Central memory CD8-positive, alpha-beta T cell (primary cell): ENCODE measurements around the gene RBM20.
A peak's percentile ranks its signal among the peaks of the same experiment; 100 is the strongest.

ENCODE experiments used
- ATAC-seq: fragments of 150-1000 bp; cut with Tn5 transposase; replicated peaks from 2 replicates; pipeline ENCODE4 v1.10.0; 2022; ENCODE audit warnings: mild to moderate bottlenecking, moderate FRiP score, moderate number of reproducible peaks; ENCODE audit not compliant: poor library complexity, severe bottlenecking; ENCODE audit errors: extremely low read depth
- DNase-seq, 2 donors: peaks; one replicate each; pipeline ENCODE4 v3.0.0; 2021; ENCODE audit warnings: low spot score in 2 of 2
- H3K27ac Mint-ChIP-seq: one replicate; pipeline ENCODE4 v1.8.0; 2022; ENCODE audit warnings: low read depth, mild to moderate bottlenecking, moderate library complexity, mixed read lengths
- H3K27me3 Mint-ChIP-seq: one replicate; pipeline ENCODE4 v1.8.0; 2022; ENCODE audit warnings: mixed read lengths
- H3K36me3 Mint-ChIP-seq: one replicate; pipeline ENCODE4 v1.8.0; 2022; ENCODE audit warnings: mild to moderate bottlenecking, moderate library complexity, mixed read lengths; ENCODE audit not compliant: insufficient read depth
- H3K4me1 Mint-ChIP-seq: one replicate; pipeline ENCODE4 v1.8.0; 2022; ENCODE audit warnings: mixed read lengths
- H3K4me3 Mint-ChIP-seq: one replicate; pipeline ENCODE4 v1.8.0; 2022; ENCODE audit warnings: mild to moderate bottlenecking, moderate library complexity, mixed read lengths
- H3K9me3 Mint-ChIP-seq: one replicate; pipeline ENCODE4 v1.8.0; 2022; ENCODE audit warnings: mixed read lengths

Gene RBM20

DNA sequence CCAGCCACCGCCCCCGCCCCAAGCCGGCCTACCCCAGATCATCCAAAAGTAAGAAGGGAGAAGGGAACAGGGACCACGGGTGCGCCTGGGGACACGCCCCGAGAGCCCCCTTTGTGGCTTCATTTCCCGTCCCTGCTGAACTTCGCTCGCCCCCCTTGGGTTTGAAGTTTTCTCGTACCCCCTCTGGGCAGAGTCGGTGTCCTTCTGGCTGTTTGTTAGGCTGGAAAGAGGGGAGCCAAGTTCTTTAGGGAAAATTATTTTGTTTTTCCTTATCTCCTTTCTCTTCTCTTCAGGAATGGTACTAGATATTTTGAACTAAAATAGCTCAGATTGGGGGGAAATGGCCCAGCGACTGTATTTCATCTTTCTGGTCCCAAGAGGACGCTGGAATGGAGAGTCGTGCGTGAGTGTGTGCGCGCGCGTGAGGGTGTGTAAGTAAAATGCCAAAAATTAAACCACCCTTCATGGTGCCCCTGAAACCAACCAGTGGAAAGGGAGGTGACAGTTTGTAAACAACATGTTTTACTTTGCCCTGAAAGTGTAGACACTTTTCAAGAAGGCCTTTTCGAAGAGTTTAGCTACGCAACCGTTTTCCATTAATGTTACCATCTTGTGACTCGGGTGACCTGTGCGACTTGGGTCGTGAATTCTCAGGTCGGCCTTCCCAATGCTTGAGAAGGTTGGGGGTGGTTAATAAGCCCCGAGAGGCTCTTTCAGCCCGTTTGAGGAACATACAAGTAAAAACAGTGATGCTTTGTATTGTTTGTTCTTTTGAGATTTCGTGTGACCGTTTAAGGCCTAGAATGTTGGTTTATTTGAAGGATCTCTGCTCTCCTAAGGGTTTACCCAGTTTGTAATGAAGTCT is 694 bp downstream of the RBM20 start:
- Mint-ChIP-seq H3K27ac (no peak overlapping the region), H3K36me3 (peaks cover 3% of the 10 kb centered on the region), H3K27me3 (peaks cover 77% of the 10 kb centered on the region), H3K4me3 (peak overlapping the region; percentile 68), H3K9me3 (no peaks in the 10 kb centered on the region), H3K4me1 (peaks cover 23% of the 10 kb centered on the region)
- ATAC-seq (no peak), DNase-seq (no peak)

DNA sequence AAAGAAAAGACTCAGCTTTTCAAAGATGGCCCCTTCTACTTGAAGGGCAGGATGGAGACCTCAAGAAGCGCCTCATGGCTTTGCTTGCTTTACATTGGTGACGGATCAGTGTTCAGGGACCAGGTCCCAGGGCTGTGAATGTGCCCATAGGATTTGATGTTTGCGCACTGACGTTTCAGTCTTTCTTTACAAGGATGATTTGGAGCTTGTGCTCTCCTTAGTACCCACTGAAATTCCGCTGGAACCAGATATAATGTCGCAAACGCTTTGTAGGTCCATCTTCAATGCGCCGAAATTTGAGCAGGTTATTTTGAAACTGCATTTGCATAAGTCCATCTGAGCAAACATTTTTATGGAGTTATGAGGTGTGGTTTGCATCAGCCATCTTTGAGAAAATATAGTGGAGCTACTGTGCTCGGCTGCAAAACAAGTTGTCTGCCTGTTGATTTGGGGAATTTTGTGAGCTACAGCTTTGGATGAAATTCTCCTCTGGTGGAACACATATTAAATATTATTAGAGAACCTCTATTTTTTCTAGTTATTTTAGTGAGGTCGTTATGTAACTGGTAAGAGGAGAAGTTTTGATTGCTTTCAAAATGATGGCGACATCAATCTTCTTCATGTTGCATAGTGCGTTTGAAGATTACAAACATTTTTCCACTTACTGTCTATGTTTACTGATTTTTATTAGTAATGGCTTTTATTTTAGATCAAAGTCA is 2.4 kb downstream of the RBM20 start:
- Mint-ChIP-seq H3K27ac (no peak overlapping the region), H3K9me3 (no peaks in the 10 kb centered on the region), H3K4me3 (no peak overlapping the region)

DNA sequence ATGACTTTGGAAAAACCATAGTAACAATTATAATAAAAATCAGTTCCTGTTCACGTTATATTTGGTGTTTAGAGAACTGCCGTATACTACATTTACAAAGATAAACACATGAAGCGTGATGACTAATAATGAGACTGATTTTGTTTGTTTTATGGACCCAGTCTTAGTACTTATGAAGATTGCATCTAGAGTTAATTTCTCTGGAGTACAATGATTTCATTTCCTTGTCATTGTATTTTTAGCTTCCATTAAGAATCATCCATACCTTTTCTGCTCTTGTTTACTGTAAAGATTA is 2.9 kb downstream of the RBM20 start:
- no peak for ATAC-seq
- no peak overlapping the region for H3K27ac Mint-ChIP-seq
- H3K27me3 Mint-ChIP-seq: peaks cover 81% of the 10 kb centered on the region
- H3K4me3 Mint-ChIP-seq: no peak overlapping the region
- peaks cover 12% of the 10 kb centered on the region for H3K4me1 Mint-ChIP-seq
- H3K9me3 Mint-ChIP-seq: no peaks in the 10 kb centered on the region
- no peak for DNase-seq
- H3K36me3 Mint-ChIP-seq: peaks cover 3% of the 10 kb centered on the region

More for the DNA sequence above, 2.4 kb downstream of the RBM20 start:
- Mint-ChIP-seq H3K4me1 (peaks cover 14% of the 10 kb centered on the region), H3K36me3 (peaks cover 3% of the 10 kb centered on the region), H3K27me3 (peaks cover 86% of the 10 kb centered on the region)
- DNase-seq (no peak), ATAC-seq (no peak)

DNA sequence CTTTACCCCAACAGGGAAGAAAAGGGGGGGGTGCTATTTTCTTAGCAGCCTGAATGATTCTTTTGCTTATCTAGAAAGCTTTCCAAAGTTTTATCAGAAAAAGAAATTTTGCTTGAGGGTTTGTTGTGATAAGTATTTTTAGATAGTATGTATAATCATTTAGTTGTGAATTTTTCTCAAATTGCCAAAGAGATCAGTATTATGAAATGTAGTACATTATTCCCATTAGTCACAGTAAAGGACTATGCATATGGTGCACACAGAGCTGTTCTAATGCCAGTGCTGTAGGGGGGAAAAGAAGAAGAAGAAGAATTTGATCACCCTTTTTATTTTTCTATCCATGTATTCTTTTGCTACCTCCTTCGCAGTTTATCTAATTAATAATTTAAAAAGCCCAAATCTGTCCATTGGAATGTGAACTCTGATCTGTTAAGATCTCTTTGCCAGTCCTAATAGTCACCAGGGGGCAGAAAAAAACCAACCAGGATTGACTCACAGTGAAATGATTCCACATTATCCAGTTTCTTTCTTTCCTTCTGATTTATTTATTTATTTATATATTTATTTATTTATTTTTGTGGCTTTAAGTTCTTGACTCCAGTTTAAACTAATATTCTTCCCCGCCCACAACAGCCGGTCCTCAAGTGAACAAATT is 4.7 kb downstream of the RBM20 start:
- no peak for ATAC-seq
- DNase-seq: no peak
- Mint-ChIP-seq H3K27me3 (peaks cover 81% of the 10 kb centered on the region), H3K4me3 (no peak overlapping the region), H3K27ac (no peak overlapping the region), H3K36me3 (no peaks in the 10 kb centered on the region), H3K9me3 (no peaks in the 10 kb centered on the region), H3K4me1 (no peaks in the 10 kb centered on the region)

DNA sequence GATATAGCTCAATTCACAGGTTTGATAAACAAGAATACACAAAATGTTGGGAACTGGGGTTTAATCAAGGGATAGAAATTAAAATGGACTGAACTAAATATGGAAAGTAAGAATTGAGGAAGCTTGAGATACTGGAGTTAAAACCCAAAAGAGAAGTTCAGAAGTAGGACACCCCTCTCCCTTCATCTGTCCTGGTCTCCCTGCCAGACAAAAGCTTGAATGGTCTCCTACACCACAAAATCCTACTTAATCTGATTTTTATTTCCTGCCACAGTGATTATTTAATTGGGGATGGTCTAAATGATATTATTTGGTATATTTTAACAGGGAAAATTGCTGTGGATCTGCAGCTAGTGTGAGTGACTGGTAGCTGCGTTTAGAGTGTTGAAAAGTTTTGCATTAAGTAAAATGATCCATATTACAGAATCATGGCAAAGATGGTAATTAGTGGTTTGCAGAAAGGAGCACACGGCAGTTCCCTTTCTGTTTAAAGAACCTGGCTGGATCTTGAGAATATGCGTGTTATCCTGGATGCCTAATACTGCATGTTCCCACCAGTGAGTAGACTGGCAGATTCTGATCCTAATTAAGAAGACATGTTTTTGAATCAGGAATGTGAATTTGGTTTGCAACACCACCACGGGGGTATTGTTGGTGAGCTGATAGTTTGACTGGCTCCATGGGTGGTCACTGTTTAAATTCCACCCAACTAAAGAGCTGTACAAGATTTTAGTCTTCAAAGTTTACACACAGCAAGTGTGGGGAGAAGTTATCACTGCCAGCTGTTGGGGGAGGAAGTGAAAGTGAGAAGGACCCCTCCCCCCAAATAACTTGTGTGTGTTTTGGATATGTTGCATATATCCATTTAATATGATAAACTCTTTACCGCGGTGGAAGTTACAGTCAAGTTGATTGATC is 5.5 kb downstream of the RBM20 start:
- no peaks in the 10 kb centered on the region for H3K9me3 Mint-ChIP-seq
- H3K27ac Mint-ChIP-seq: no peak overlapping the region
- H3K4me1 Mint-ChIP-seq: no peaks in the 10 kb centered on the region
- ATAC-seq (no peak), DNase-seq (no peak)
- peaks cover 81% of the 10 kb centered on the region for H3K27me3 Mint-ChIP-seq
- H3K36me3 Mint-ChIP-seq: no peaks in the 10 kb centered on the region
- H3K4me3 Mint-ChIP-seq: no peak overlapping the region

DNA sequence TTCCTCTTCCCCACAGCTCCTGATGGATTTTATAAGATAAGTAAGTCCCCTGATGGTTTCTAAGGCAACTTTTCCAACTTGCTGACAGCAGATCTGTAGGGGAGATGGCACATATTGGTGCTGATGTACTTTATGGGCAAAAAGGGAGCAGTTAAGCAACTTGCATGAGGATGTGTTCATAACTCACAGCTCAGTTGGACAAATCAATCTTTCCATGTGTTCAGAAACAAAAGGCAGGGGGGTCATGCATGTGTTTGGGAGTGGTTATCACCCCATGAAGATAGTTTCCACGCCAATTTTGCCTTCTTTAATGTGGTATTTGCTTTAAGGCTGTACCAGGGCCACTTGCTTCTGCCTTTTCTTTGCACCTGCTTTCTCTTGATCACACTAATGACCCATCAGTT is 6.1 kb downstream of the RBM20 start:
- Mint-ChIP-seq H3K36me3 (no peaks in the 10 kb centered on the region), H3K4me1 (no peaks in the 10 kb centered on the region), H3K4me3 (no peak overlapping the region), H3K9me3 (no peaks in the 10 kb centered on the region), H3K27ac (no peak overlapping the region), H3K27me3 (peaks cover 75% of the 10 kb centered on the region)
- no peak for ATAC-seq
- DNase-seq: no peak

DNA sequence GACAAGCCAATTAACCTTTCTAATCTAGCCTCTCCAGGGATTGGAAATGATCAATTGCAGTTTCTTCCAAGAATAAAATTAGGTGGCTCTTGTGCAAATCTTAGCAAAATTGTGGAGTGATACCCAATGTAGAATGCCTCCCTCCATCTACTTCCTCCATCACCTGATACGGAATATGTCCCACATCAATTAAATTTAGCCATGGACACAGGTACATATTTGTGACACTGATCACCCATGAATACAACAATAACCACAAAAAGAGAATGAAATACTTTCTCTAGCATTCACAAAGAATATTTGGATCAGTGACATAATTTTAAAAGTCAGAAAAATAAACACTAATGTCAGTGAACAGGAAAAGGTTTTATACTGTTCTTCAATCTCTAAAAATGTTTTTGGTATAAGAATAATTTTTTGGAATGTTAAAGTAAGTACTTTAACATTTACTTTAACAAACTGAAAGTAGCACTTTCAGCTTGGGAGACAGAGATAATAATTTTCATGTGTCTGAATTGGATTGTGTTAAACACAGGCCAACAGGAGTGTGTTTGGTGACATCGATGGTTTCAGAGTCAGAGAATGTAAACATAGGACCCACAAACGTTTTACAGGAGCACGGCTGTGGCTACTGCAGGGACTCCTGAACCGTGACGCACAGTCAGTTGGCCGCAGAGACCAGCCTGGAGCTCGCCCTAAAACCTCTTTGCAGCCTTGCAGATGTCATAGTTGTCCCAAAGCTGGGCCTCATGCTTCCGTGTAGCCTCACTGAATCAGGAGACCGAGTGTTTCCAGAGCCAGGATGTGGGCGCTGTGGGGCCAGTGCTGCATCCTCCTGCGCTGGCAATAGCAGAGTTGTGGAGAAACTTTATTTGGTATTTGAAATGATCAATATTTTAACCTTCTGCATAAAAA is 7.2 kb downstream of the RBM20 start:
- no peak for DNase-seq
- Mint-ChIP-seq H3K4me1 (no peaks in the 10 kb centered on the region), H3K36me3 (no peaks in the 10 kb centered on the region), H3K27ac (no peak overlapping the region), H3K27me3 (peaks cover 75% of the 10 kb centered on the region), H3K4me3 (no peak overlapping the region), H3K9me3 (no peaks in the 10 kb centered on the region)
- ATAC-seq: peak; percentile 43

DNA sequence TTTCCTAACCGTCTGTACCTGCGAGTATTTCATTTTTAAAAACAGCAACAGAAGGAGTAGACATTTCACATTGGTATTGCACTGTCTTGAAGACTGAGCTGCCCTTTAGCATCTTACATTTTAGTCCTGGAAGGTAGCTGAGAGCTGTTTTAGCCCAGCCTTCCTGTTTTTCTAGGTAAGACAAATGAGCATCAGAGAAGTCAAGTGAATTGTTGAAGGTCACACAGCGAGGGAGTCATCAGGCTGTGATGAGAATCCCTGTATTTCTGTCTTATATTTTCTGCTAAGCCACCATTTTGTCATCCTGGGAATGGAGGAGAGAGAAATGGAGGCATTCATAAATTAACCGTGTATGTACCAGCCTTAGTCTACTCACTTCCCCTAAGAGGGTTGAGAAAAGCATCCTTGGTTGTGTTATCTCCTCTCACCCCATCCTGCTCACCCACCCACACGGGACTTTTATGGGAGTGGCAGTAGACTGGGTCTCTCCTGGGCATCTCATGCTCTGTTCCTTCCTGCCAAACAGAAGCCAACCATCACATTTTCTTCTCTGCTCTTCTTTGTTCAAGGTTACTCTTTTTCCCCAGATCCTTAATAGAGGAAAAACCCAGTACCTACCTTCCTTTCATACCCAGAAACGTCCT is 8.5 kb downstream of the RBM20 start:
- Mint-ChIP-seq H3K27ac (no peak overlapping the region), H3K9me3 (no peaks in the 10 kb centered on the region), H3K27me3 (peaks cover 67% of the 10 kb centered on the region), H3K4me3 (no peak overlapping the region), H3K36me3 (no peaks in the 10 kb centered on the region), H3K4me1 (no peaks in the 10 kb centered on the region)
- no peak for DNase-seq
- no peak for ATAC-seq

DNA sequence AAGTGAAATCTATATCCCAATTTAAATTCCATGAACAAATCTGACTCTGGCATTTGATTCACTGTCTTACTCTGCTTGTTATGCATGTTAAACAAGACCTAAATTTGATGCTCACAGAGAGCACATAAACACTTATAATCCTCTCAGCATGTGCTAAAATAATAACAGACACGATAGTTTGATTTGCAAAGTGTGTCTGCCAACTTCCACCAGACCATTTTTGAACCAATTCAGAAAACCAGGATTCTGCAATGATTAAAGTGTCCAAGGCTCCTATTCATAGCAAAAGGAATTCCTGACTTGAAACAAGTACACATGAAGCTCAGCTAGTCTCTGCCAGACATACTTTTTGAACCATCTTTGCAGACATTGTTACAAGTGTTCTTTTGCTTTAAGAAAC is 11.2 kb downstream of the RBM20 start:
- peaks cover 58% of the 10 kb centered on the region for H3K27me3 Mint-ChIP-seq
- no peak overlapping the region for H3K27ac Mint-ChIP-seq
- H3K9me3 Mint-ChIP-seq: no peaks in the 10 kb centered on the region
- no peaks in the 10 kb centered on the region for H3K4me1 Mint-ChIP-seq
- ATAC-seq (no peak), DNase-seq (no peak)
- H3K36me3 Mint-ChIP-seq: no peaks in the 10 kb centered on the region
- no peak overlapping the region for H3K4me3 Mint-ChIP-seq

DNA sequence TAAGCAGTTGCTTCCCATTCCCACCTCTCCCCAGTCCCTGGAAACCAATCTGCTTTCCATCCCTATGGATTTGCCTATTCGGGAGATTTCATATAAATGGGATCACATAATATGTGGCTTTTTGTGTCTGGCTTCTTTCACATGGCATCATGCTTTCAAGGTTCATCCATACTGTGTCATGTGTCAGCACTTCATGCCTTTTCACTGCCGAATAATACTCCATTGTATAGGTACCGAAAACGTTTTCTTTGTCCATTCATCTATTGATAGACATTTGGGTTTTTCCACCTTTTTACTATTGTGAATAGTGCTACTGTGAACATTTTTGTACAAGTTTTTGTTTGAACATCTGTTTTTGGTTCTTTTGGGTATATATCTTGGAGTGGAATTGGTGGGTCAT is 12.5 kb downstream of the RBM20 start:
- Mint-ChIP-seq H3K4me3 (no peak overlapping the region), H3K36me3 (no peaks in the 10 kb centered on the region), H3K27ac (no peak overlapping the region), H3K9me3 (no peaks in the 10 kb centered on the region), H3K4me1 (no peaks in the 10 kb centered on the region), H3K27me3 (peaks cover 59% of the 10 kb centered on the region)
- DNase-seq (no peak), ATAC-seq (no peak)

DNA sequence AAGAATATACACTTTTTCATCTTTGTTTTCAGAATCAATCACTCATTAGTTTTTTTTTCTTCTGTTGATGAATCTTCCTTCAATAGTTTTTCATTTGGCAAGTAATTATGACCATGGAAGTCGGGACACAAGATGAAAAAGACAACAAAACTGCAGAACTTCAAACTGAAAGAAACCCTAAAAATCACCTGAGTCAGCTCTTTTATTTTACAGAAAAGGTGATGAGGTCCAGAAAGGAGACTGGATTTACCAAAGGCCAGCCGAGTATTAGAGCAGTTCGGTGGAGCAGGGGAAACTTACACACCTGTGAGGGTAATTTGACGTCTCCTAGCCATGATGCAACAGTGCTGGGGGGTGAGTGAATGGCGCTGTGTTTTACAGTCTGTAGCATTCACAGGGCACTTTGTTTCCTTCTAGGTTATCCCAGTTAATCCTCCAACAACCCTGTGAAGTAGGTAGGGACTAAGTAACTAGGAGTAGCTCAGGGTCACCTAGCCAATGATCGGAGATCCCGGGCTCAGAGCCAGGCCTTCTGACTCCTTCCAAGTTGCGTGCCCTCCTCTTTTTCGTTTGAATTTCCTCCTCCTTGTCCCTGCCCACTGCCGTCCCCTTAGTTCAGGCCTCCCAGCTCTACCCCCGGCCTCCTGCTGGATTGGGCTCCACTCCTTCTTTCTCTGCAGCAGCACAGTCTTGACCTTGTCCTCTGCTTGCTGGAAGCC is 14.0 kb downstream of the RBM20 start:
- Mint-ChIP-seq H3K4me1 (no peaks in the 10 kb centered on the region), H3K27me3 (peaks cover 52% of the 10 kb centered on the region), H3K27ac (no peak overlapping the region), H3K4me3 (no peak overlapping the region), H3K36me3 (no peaks in the 10 kb centered on the region), H3K9me3 (no peaks in the 10 kb centered on the region)
- no peak for ATAC-seq
- DNase-seq: no peak
